H1 (cell line): ENCODE measurements around the gene MEF2C. TPM values are rescaled to one million over a fixed set of nuclear protein-coding genes. Genes with fewer than 3 reads are reported as not detected.
A peak's percentile ranks its signal among the peaks of the same experiment; 100 is the strongest.

Experiments
- BCL11A ChIP-seq, 2 experiments: IDR thresholded peaks; one replicate each; pipeline ENCODE4 v1.6.1; 2011; ENCODE audit warnings: low read depth in 2 of 2, low read length in 2 of 2, mild to moderate bottlenecking in 2 of 2
- CTBP2 ChIP-seq: IDR thresholded peaks from 2 replicates; pipeline ENCODE4 v1.7.0; 2011; ENCODE audit warnings: borderline replicate concordance, mild to moderate bottlenecking, moderate library complexity, mixed read lengths, low read length; ENCODE audit not compliant: insufficient read depth, insufficient read length
- MAFK ChIP-seq: IDR thresholded peaks from 2 replicates; pipeline ENCODE4 v1.6.1; 2012; ENCODE audit warnings: low read depth, mild to moderate bottlenecking, improper control_type of control experiment, low read length
- RAD21 ChIP-seq, 2 experiments: IDR thresholded peaks in 1 of 2; conservative IDR thresholded peaks in 1 of 2; 2 replicates each; pipeline ENCODE4 v1.6.1; 2011; ENCODE audit warnings: low read depth in 2 of 2, low read length in 2 of 2, improper control_type of control experiment in 1 of 2, inconsistent platforms in 1 of 2, mild to moderate bottlenecking in 1 of 2, moderate library complexity in 1 of 2
- RNF2 ChIP-seq: fragments of 200-900, 300-1000 bp; sonication (generic); IDR thresholded peaks from 2 replicates; pipeline ENCODE4 v1.7.1; 2016; ENCODE audit warnings: borderline replicate concordance, low read depth, mild to moderate bottlenecking, antibody characterized with exemption, low read length; ENCODE audit not compliant: poor library complexity, severe bottlenecking; ENCODE audit errors: missing control alignments
- polyA plus RNA-seq, 7 experiments: library from polyadenylated mRNA; depleted of rRNA in 3 of 7; stranded (reverse) in 5 of 7; unstranded in 2 of 7; fragments of >200 nt in 5 of 7; fragments of 200-250 nt in 2 of 7; gene quantifications; 1 replicate in 5 of 7; 2 replicates in 1 of 7; 4 replicates in 1 of 7; pipeline versions ENCODE4 v1.2.1 to v1.2.3, GENCODE V29; 2011 to 2013; ENCODE audit warnings: missing spikeins in 2 of 7, mixed read lengths in 2 of 7
- total RNA-seq: library from RNA; stranded (reverse); fragmentation: NEBNext Ultra II Directional; extraction: Animal tissue kit (Norgen Biotek cat#: 25700); gene quantifications from 2 replicates; pipeline ENCODE4 v1.2.1, GENCODE V29; 2021
- TF ChIP-seq, protein P1 (sequence below): fragments of 300-600 bp; sonication (generic); IDR thresholded peaks from 2 replicates; pipeline ENCODE4 v1.7.1; 2012; ENCODE audit warnings: low read length, moderate library complexity, mild to moderate bottlenecking, inconsistent platforms; ENCODE audit not compliant: insufficient replicate concordance

MEF2C gene
- total and polyA plus RNA-seq, 2 of the 8 experiments (the other 6 are each of a cell fraction or from before 2014, with no cell fraction given), result 0.59 to 0.99 TPM

DNA sequence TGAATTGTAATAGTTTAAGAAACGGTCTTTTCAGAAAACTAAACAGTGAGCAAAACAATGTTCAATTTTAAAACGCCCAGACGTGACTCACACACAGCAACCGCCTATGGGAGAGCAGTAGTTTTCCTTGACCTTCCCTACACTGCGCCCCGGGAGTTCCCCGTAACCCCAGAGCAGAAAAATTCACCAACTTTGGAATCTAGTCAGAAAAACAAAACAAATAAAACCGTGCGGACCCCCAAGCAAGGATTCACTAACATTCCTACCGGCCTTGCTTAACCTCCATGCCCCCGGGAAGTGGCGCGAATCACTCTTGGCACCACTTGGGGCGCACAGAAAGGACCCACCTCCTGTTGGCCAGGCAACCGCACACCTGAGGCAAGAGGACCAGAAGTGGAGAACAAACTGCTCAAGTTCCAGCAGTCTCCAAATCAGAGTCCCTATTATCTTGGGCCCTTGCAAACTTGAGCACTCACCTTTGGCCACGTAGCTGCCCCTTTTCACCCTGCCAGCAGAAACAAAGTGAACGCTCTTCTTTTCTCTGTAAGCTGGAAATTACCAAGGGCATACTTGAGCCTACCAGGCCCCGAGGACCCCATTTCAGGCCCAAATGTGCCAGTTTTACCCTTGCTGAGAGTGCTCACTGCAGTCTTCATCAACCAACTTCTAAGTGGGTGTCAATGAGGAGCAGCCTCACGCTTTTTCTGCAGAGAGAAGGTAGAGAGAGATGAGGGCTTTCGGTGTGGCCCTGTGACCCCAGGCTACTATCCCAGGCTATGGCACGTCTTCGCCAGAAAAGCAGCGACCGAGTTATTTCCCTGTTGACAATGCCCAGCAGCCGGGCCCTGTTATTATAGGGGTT is 189.7 kb downstream of the MEF2C start (continued):
- TF ChIP-seq, protein P1, sequence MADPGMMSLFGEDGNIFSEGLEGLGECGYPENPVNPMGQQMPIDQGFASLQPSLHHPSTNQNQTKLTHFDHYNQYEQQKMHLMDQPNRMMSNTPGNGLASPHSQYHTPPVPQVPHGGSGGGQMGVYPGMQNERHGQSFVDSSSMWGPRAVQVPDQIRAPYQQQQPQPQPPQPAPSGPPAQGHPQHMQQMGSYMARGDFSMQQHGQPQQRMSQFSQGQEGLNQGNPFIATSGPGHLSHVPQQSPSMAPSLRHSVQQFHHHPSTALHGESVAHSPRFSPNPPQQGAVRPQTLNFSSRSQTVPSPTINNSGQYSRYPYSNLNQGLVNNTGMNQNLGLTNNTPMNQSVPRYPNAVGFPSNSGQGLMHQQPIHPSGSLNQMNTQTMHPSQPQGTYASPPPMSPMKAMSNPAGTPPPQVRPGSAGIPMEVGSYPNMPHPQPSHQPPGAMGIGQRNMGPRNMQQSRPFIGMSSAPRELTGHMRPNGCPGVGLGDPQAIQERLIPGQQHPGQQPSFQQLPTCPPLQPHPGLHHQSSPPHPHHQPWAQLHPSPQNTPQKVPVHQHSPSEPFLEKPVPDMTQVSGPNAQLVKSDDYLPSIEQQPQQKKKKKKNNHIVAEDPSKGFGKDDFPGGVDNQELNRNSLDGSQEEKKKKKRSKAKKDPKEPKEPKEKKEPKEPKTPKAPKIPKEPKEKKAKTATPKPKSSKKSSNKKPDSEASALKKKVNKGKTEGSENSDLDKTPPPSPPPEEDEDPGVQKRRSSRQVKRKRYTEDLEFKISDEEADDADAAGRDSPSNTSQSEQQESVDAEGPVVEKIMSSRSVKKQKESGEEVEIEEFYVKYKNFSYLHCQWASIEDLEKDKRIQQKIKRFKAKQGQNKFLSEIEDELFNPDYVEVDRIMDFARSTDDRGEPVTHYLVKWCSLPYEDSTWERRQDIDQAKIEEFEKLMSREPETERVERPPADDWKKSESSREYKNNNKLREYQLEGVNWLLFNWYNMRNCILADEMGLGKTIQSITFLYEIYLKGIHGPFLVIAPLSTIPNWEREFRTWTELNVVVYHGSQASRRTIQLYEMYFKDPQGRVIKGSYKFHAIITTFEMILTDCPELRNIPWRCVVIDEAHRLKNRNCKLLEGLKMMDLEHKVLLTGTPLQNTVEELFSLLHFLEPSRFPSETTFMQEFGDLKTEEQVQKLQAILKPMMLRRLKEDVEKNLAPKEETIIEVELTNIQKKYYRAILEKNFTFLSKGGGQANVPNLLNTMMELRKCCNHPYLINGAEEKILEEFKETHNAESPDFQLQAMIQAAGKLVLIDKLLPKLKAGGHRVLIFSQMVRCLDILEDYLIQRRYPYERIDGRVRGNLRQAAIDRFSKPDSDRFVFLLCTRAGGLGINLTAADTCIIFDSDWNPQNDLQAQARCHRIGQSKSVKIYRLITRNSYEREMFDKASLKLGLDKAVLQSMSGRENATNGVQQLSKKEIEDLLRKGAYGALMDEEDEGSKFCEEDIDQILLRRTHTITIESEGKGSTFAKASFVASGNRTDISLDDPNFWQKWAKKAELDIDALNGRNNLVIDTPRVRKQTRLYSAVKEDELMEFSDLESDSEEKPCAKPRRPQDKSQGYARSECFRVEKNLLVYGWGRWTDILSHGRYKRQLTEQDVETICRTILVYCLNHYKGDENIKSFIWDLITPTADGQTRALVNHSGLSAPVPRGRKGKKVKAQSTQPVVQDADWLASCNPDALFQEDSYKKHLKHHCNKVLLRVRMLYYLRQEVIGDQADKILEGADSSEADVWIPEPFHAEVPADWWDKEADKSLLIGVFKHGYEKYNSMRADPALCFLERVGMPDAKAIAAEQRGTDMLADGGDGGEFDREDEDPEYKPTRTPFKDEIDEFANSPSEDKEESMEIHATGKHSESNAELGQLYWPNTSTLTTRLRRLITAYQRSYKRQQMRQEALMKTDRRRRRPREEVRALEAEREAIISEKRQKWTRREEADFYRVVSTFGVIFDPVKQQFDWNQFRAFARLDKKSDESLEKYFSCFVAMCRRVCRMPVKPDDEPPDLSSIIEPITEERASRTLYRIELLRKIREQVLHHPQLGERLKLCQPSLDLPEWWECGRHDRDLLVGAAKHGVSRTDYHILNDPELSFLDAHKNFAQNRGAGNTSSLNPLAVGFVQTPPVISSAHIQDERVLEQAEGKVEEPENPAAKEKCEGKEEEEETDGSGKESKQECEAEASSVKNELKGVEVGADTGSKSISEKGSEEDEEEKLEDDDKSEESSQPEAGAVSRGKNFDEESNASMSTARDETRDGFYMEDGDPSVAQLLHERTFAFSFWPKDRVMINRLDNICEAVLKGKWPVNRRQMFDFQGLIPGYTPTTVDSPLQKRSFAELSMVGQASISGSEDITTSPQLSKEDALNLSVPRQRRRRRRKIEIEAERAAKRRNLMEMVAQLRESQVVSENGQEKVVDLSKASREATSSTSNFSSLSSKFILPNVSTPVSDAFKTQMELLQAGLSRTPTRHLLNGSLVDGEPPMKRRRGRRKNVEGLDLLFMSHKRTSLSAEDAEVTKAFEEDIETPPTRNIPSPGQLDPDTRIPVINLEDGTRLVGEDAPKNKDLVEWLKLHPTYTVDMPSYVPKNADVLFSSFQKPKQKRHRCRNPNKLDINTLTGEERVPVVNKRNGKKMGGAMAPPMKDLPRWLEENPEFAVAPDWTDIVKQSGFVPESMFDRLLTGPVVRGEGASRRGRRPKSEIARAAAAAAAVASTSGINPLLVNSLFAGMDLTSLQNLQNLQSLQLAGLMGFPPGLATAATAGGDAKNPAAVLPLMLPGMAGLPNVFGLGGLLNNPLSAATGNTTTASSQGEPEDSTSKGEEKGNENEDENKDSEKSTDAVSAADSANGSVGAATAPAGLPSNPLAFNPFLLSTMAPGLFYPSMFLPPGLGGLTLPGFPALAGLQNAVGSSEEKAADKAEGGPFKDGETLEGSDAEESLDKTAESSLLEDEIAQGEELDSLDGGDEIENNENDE, result no peak
- TF ChIP-seq MAFK (no peak), BCL11A (IDR thresholded peaks at IDR 0.05; ENCODE audit: low read depth in 2 of 2, low read length in 2 of 2) (no peak), RNF2 (peak; percentile 49), CTBP2 (peak; percentile 92), RAD21 (IDR thresholded peaks at IDR 0.05 in 1 of 2, conservative IDR thresholded peaks at IDR 0.05 in 1 of 2; ENCODE audit: low read depth in 2 of 2, low read length in 2 of 2) (0 out of 4 replicates have a peak, but pooled peaks of 1 of the 2 experiments have one; percentile 1)
